GM12872 (cell line): ENCODE results near the gene MYO7A.

ENCODE experiments used
- TF ChIP-seq, protein P1 (sequence below): IDR thresholded peaks from 3 replicates; pipeline ENCODE4 v1.5.1; 2011; ENCODE audit warnings: low read depth, mild to moderate bottlenecking, low read length, moderate library complexity; ENCODE audit not compliant: insufficient read depth

Gene MYO7A

DNA sequence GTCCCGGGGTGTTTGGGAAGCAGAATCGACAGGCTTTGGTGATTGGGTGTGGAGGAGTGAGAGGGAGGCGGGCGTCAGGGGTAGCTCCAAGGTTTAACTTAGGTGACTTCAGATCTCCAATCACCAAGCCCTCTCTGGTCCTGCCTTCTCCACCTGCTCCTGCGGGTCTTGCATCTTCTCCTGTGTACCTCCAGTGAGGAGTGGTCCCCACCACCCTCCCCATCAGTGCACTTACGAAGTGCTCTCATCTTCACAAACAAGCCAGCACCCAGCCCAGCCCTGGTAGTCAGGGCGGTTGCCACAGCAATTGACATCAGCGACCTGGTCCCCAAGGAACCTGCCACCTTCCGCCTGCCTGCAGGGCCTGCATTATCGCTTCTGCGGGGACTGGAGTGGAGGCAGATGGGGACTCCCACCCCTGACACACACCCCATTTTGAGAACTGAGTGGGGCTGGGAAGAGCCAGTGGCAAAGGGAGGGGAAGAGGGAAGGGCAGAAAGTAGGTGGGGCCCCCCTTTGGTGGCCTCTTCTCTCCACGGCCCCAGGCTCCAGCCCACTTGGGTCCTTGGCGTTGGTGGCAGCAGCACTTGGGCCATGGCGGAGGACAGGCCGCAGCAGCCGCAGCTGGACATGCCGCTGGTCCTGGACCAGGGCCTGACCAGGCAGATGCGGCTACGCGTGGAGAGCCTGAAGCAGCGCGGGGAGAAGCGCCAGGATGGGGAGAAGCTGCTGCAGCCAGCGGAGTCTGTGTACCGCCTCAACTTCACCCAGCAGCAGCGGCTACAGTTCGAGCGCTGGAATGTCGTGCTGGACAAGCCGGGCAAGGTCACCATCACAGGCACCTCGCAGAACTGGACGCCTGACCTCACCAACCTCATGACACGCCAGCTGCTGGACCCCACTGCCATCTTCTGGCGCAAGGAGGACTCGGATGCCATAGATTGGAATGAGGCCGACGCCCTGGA, 25.5 kb upstream of the MYO7A start, which contains the start of gene OMP:
Gene OMP (plus strand): TSS at position 595 of the 965 bp plus-strand sequence. CDS start 0 bp downstream, at position 595.
- TF ChIP-seq, protein P1, sequence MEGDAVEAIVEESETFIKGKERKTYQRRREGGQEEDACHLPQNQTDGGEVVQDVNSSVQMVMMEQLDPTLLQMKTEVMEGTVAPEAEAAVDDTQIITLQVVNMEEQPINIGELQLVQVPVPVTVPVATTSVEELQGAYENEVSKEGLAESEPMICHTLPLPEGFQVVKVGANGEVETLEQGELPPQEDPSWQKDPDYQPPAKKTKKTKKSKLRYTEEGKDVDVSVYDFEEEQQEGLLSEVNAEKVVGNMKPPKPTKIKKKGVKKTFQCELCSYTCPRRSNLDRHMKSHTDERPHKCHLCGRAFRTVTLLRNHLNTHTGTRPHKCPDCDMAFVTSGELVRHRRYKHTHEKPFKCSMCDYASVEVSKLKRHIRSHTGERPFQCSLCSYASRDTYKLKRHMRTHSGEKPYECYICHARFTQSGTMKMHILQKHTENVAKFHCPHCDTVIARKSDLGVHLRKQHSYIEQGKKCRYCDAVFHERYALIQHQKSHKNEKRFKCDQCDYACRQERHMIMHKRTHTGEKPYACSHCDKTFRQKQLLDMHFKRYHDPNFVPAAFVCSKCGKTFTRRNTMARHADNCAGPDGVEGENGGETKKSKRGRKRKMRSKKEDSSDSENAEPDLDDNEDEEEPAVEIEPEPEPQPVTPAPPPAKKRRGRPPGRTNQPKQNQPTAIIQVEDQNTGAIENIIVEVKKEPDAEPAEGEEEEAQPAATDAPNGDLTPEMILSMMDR: no peak

DNA sequence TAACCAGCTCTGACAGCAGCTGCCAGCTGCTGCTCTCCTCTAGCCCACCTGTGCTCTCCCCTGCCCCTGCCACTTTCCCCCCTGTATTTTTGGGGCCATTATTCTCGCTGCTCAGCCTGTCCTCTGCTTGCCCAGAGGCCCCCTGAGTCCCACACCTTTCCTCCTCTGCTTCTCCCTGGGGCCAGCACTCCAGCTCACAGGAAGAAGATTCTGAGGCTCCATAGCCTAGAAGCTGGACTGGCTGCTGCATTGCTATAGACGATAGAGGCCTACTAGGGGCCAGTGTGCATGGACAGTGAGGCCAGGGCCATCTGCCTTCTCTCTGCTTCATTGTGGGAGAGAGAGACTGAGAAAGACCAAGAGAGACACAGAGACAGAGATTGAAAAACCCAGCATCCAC, 24.7 kb upstream of the MYO7A start:
- TF ChIP-seq, protein P1: no peak

DNA sequence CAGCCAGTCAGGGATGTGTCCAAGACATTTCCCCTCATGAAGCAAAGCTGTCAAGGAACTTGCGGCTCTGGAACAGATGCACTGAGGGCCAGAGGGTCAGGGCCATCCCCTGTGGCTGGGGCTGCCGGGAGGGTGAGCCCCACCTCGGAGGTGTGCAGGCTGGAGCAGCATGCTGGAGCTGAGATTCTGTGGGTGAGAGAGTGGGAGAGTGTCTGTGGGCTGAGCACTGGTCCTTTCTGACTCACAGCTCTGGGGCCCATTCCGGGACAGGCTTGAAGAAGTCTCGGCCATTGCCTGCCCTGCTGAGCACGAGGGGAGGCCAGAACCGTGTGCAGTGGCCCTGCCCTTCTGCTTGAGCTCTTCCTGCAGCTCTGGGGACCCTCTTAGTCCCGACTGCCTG, 23.3 kb upstream of the MYO7A start:
- TF ChIP-seq, protein P1: no peak

DNA sequence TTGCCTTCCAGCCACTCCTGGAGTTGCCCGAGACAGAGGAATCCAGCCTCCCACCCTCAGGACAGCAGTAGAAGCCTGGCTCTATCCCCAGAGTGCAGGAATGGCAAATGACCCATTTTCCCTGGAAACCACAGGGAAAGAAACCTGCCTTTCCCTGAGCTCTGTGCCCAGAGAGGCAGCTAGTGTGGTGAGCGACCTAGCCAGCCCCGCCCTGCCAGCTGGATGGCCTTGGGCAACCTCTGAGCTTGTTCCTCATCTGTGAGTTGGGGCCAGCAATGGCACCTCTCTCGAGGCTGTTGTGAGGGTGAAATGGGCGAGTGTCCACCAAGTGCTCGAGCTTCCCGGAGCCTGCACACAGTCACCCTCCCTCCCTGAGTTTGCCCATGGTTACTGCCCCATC, 21.7 kb upstream of the MYO7A start:
- TF ChIP-seq, protein P1: no peak

DNA sequence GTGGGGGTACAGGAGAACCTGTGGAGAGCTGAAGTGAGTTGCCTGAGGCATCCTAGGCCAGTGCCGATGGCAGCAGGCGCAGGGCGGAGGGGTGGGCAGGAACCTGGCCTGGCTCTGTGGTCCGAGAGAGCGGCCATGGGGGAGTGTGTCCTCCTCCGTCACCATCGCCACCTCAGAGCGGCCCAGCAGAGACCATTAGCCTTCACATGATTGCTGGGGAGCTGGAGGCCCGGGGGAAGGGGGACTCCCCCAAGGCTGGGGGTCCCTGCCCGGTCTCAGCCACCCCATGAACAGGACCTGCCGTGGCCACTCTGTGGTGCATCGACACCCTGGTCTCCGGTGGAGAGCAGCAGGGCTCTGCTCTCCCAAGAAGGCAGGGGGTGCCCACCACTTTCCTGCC, 21.3 kb upstream of the MYO7A start:
- TF ChIP-seq, protein P1: no peak

DNA sequence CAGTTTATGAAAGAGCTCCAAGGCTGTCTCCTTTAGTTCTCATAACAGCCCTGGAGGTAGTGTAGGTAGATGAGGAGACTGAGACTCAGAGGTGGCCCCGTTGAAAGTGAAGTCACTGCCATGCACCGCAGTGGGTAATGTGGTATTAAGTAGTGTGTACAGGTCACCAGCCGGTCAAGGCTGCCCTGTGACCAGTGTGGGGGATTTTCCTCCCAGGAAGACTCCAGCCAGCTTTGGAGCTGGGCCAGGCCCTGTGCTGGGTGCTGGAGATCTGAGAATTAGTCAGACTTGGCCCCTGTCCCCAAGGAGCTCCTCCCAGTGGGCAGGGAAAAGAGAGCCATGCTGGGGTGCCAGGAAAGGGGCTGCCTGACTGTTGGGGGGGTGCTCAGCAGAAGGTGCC, 20.1 kb upstream of the MYO7A start:
- TF ChIP-seq, protein P1: no peak

DNA sequence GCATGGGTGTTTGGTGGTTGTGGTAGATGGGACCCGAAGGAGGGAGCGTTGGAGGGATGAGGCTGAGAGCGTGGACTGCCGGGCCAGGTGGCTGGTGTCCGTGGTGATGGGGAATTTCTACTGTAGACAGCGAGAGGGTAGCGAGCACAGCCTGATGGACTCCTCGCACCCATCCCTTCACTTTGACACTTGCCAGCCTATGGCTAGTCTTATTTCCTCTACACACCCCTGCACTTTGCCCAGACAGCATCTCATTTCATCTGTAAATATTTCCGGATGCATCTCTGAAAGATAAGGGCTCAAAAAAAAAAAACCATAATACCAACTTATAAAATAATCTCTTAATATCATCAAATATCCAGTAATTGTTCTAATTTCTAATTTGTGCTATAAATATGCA, 19.6 kb upstream of the MYO7A start:
- TF ChIP-seq, protein P1: no peak
